Gastroesophageal sphincter (tissue), 3 donors: ENCODE data around the gene DNAJC5.
A peak's percentile ranks its signal among the peaks of the same experiment; 100 is the strongest.

Experiments
- EP300 ChIP-seq: sonication (generic); formaldehyde crosslinking; IDR thresholded peaks from one replicate; pipeline ENCODE4 v1.6.1; 2017; ENCODE audit warnings: antibody characterized with exemption, mild to moderate bottlenecking
- POLR2A ChIP-seq, 2 donors: fragments of 450-650 bp; IDR thresholded peaks; one replicate each; pipeline ENCODE4 v1.6.1; 2017; ENCODE audit warnings: antibody characterized with exemption in 2 of 2, mild to moderate bottlenecking in 2 of 2, moderate library complexity in 1 of 2
- POLR2AphosphoS5 ChIP-seq: sonication (generic); formaldehyde crosslinking; IDR thresholded peaks from one replicate; pipeline ENCODE4 v1.6.1; 2017; ENCODE audit warnings: antibody characterized with exemption
- TF ChIP-seq, protein P1 (sequence below), 4 experiments: fragments of 200-600 bp in 2 of 4; fragments of 450-650 bp in 2 of 4; sonication (generic) in 1 of 4; IDR thresholded peaks; one replicate each; pipeline ENCODE4 v1.5.1; 2017 to 2019; ENCODE audit warnings: antibody characterized with exemption in 4 of 4, mild to moderate bottlenecking in 2 of 4, moderate library complexity in 2 of 4

DNA sequence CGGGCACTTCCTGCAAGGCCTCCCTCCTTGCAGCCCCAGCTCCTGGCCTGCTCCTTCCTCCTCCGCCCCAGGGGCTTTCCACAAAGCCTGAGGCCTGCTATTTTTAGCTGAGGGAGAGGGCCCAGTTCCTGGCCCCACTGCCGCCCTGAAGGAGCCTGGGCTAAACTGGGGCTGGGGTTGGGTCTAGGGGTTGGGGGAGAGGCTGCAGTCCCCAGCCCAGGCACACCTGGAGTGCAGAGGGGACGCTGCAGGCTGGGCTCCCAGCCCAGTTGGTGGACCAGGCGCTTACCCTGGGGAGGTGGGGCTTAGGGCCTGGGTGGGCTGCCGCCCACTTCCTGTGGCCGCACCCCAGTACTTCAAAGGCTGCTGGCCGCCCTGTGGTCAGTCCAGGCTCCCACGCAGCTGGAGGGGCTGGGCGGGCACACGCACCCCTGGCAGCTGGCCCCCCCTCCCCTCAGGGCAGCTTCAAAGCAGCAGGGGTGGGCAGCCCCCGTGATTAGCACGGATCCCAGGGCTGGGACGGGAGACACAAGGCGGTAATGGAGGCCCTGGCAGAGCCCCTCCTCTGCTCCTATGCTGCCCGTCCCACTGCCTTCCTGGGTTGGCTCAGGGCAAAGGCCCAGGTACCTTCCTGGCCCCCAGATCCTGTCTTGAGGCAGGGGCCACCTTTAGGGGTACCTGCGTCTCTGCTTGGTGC, 40.7 kb upstream of the DNAJC5 start:
- TF ChIP-seq, protein P1, sequence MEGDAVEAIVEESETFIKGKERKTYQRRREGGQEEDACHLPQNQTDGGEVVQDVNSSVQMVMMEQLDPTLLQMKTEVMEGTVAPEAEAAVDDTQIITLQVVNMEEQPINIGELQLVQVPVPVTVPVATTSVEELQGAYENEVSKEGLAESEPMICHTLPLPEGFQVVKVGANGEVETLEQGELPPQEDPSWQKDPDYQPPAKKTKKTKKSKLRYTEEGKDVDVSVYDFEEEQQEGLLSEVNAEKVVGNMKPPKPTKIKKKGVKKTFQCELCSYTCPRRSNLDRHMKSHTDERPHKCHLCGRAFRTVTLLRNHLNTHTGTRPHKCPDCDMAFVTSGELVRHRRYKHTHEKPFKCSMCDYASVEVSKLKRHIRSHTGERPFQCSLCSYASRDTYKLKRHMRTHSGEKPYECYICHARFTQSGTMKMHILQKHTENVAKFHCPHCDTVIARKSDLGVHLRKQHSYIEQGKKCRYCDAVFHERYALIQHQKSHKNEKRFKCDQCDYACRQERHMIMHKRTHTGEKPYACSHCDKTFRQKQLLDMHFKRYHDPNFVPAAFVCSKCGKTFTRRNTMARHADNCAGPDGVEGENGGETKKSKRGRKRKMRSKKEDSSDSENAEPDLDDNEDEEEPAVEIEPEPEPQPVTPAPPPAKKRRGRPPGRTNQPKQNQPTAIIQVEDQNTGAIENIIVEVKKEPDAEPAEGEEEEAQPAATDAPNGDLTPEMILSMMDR (IDR thresholded peaks at IDR 0.05) = peak in 1 of 4 experiments; percentile 13
- TF ChIP-seq POLR2AphosphoS5 = no peak
- no peak for TF ChIP-seq POLR2A (IDR thresholded peaks at IDR 0.05)
- TF ChIP-seq EP300 = no peak
